Activated CD8-positive, alpha-beta memory T cell treated with anti-CD3 and anti-CD28 coated beads for 36 hours (primary cell): ENCODE results near the gene ITGA3. TPM values are rescaled to one million over a fixed set of nuclear protein-coding genes. Genes with fewer than 3 reads are reported as not detected.

ENCODE experiments used
- CTCF ChIA-PET: fragments of 350-600 bp; sonication (Branson Sonifier 250); formaldehyde crosslinking; loops from one replicate; lab custom pipeline; 2021; ENCODE audit warnings: antibody characterized with exemption; lab: Charles Lee
- POLR2A ChIA-PET: fragments of 350-600 bp; sonication (Branson Sonifier 250); formaldehyde crosslinking; loops from one replicate; lab custom pipeline; 2021; ENCODE audit warnings: antibody characterized with exemption; lab: Charles Lee
- total RNA-seq, 2 experiments: library from RNA; stranded (reverse); gene quantifications; one replicate each; pipeline ENCODE4 v1.2.3, GENCODE V29; 2021

Gene ITGA3
- total RNA-seq, 2 experiments from 2014 or later = 8.0 to 8.2 TPM

GRCh38 chr17:50127697-50128361 is 71.9 kb downstream of the ITGA3 start:
- ChIA-PET CTCF (no interaction called here), POLR2A (interaction anchor here (0.7 kb wide), 1 partner anchor 366 kb away, joined by 3 read pairs; no protein-coding TSS in a partner anchor)

GRCh38 chr17:50128441-50129352 is 72.8 kb downstream of the ITGA3 start:
- ChIA-PET CTCF (interaction anchor here (1.0 kb wide), 1 partner anchor 11 kb away, joined by 5 read pairs; no protein-coding TSS in a partner anchor), POLR2A (no interaction called here)

- POLR2A ChIA-PET = interaction anchor here (0.8 kb wide), 1 partner anchor 10 kb away, joined by 3 read pairs; no protein-coding TSS in a partner anchor
- CTCF ChIA-PET = interaction anchor here (1.0 to 1.1 kb wide), 2 partner anchors 11 to 40 kb away, joined by 5 read pairs; no protein-coding TSS in a partner anchor
These were observed 73.4 kb downstream of the ITGA3 start for GRCh38 chr17:50129353-50129727.

- ChIA-PET CTCF (interaction anchor here (1.0 to 1.5 kb wide), 6 partner anchors 9 to 40 kb away, joined by 4 to 5 read pairs (median 4); no protein-coding TSS in a partner anchor), POLR2A (interaction anchor here (0.6 to 1.6 kb wide), 3 partner anchors 9 to 508 kb away, joined by 3 to 11 read pairs (median 3); no protein-coding TSS in a partner anchor)
These were observed 74.0 kb downstream of the ITGA3 start, which contains the start of gene SAMD14 for GRCh38 chr17:50129728-50130558. SAMD14 (minus strand) TSS chr17:50130160; CDS start chr17:50124959, 5,201 bp downstream.

- ChIA-PET POLR2A (interaction anchor here (0.6 to 1.6 kb wide), 3 partner anchors 12 to 508 kb away, joined by 3 to 11 read pairs (median 3); no protein-coding TSS in a partner anchor), CTCF (interaction anchor here (0.7 to 2.0 kb wide), 9 partner anchors 9 to 83 kb away, joined by 3 to 7 read pairs (median 4); partner anchors contain the start of gene PDK2)
These were observed 74.8 kb downstream of the ITGA3 start for GRCh38 chr17:50130559-50131305.

- POLR2A ChIA-PET = interaction anchor here (0.6 kb wide), 1 partner anchor 18 kb away, joined by 3 read pairs; the partner anchor contains the start of gene PPP1R9B
- CTCF ChIA-PET = interaction anchor here (0.6 to 2.0 kb wide), 3 partner anchors 9 to 166 kb away, joined by 3 to 7 read pairs (median 4); no protein-coding TSS in a partner anchor
These were observed 76.3 kb downstream of the ITGA3 start for GRCh38 chr17:50132104-50132794.

- ChIA-PET CTCF (no interaction called here), POLR2A (no interaction called here)
These were observed 77.3 kb downstream of the ITGA3 start for GRCh38 chr17:50133028-50133768.

- CTCF ChIA-PET = no interaction called here
- POLR2A ChIA-PET = no interaction called here
These were observed 77.8 kb downstream of the ITGA3 start for GRCh38 chr17:50133769-50134099.

GRCh38 chr17:50134206-50135110 is 78.5 kb downstream of the ITGA3 start:
- ChIA-PET POLR2A (no interaction called here), CTCF (interaction anchor here (3.5 kb wide), 1 partner anchor 27 kb away, joined by 13 read pairs; no protein-coding TSS in a partner anchor)

GRCh38 chr17:50135316-50136095 is 79.6 kb downstream of the ITGA3 start:
- ChIA-PET POLR2A (no interaction called here), CTCF (interaction anchor here (1.7 to 3.5 kb wide), 2 partner anchors 12 to 26 kb away, joined by 4 to 13 read pairs; no protein-coding TSS in a partner anchor)

GRCh38 chr17:50136096-50136687 is 80.3 kb downstream of the ITGA3 start:
- ChIA-PET CTCF (interaction anchor here (1.0 to 3.5 kb wide), 4 partner anchors 12 to 25 kb away, joined by 3 to 13 read pairs (median 4); no protein-coding TSS in a partner anchor), POLR2A (no interaction called here)

- POLR2A ChIA-PET = no interaction called here
- CTCF ChIA-PET = interaction anchor here (1.0 to 3.5 kb wide), 4 partner anchors 13 to 24 kb away, joined by 3 to 13 read pairs (median 4); no protein-coding TSS in a partner anchor
These were observed 81.1 kb downstream of the ITGA3 start for GRCh38 chr17:50137042-50137441.

- CTCF ChIA-PET = interaction anchor here (0.7 to 5.2 kb wide), 18 partner anchors 8 to 258 kb away, joined by 3 to 35 read pairs (median 4); partner anchors contain the start of genes ITGA3, PPP1R9B and SAMD14
- POLR2A ChIA-PET = interaction anchor here (1.2 kb wide), 1 partner anchor 9 kb away, joined by 3 read pairs; the partner anchor contains the start of gene SAMD14
These were observed 83.4 kb downstream of the ITGA3 start for GRCh38 chr17:50139185-50139783.
